Neural cell (in vitro differentiated cells): ENCODE data around the gene CLN6. TPM values are rescaled to one million over a fixed set of nuclear protein-coding genes. Genes with fewer than 3 reads are reported as not detected.

ENCODE experiments used
- H2AFZ ChIP-seq: fragments of 200-600, 300-800 bp; sonication (generic), shearing (Covaris generic); 2 replicates; pipeline ENCODE4 v1.6.0; 2014; ENCODE audit warnings: low read depth, mild to moderate bottlenecking, antibody characterized with exemption, low read length, moderate library complexity
- H3F3A ChIP-seq: fragments of 200-600 bp; shearing (Covaris generic); 2 replicates; pipeline ENCODE4 v1.6.1; 2016; ENCODE audit warnings: mild to moderate bottlenecking, moderate library complexity, mixed read lengths, antibody characterized with exemption, low read length; ENCODE audit not compliant: insufficient read depth, poor library complexity, severe bottlenecking
- H3K27ac ChIP-seq: fragments of 200-600, 300-800 bp; sonication (generic), shearing (Covaris generic); 2 replicates; pipeline ENCODE4 v1.5.1; 2014; ENCODE audit warnings: mild to moderate bottlenecking, low read length, moderate library complexity
- H3K27me3 ChIP-seq: fragments of 300-800, 200-600 bp; sonication (generic), shearing (Covaris generic); 2 replicates; pipeline ENCODE4 v1.6.0; 2014; ENCODE audit warnings: mild to moderate bottlenecking, low read depth, low read length, moderate library complexity; ENCODE audit not compliant: insufficient read depth
- H3K36me3 ChIP-seq: fragments of 300-800, 200-600 bp; sonication (generic), shearing (Covaris generic); 2 replicates; pipeline ENCODE4 v1.5.1; 2014; ENCODE audit warnings: mild to moderate bottlenecking, antibody characterized with exemption, low read length, moderate library complexity; ENCODE audit not compliant: insufficient read depth
- H3K4me2 ChIP-seq: fragments of 300-800, 200-600 bp; sonication (generic), shearing (Covaris generic); 2 replicates; pipeline ENCODE4 v1.6.0; 2014; ENCODE audit warnings: mild to moderate bottlenecking, low read length
- H3K4me3 ChIP-seq: fragments of 300-800, 200-600 bp; sonication (generic), shearing (Covaris generic); 2 replicates; pipeline ENCODE4 v1.5.1; 2014; ENCODE audit warnings: mild to moderate bottlenecking, low read length, moderate library complexity
- H3K79me2 ChIP-seq: fragments of 200-600 bp; shearing (Covaris generic); replicated peaks from 2 replicates; pipeline ENCODE4 v1.6.0; 2014; ENCODE audit warnings: mild to moderate bottlenecking, low read length, moderate library complexity; ENCODE audit not compliant: insufficient read depth
- H3K9ac ChIP-seq: fragments of 300-800, 200-600 bp; sonication (generic), shearing (Covaris generic); 2 replicates; pipeline ENCODE4 v1.6.1; 2016; ENCODE audit warnings: mild to moderate bottlenecking, low read length, mixed read lengths
- H3K9me2 ChIP-seq: fragments of 200-600 bp; shearing (Covaris generic); 2 replicates; pipeline ENCODE4 v1.6.1; 2016; ENCODE audit warnings: mild to moderate bottlenecking, low read length, mixed read lengths; ENCODE audit not compliant: insufficient read depth
- H3K9me3 ChIP-seq: fragments of 200-600, 300-800 bp; sonication (generic), shearing (Covaris generic); 2 replicates; pipeline ENCODE4 v1.6.1; 2016; ENCODE audit warnings: mild to moderate bottlenecking, mixed run types, low read length, moderate library complexity, mixed read lengths
- H4K20me1 ChIP-seq: fragments of 200-600 bp; shearing (Covaris generic); 2 replicates; pipeline ENCODE4 v1.6.1; 2016; ENCODE audit warnings: mild to moderate bottlenecking, mixed run types; ENCODE audit not compliant: insufficient read depth
- EP300 ChIP-seq: fragments of 450-650 bp; conservative IDR thresholded peaks from 2 replicates; pipeline ENCODE4 v1.6.1; 2014; ENCODE audit warnings: antibody characterized with exemption, mild to moderate bottlenecking, moderate library complexity; ENCODE audit not compliant: poor library complexity, severe bottlenecking
- EZH2 ChIP-seq: fragments of 200-600, 300-800 bp; shearing (Covaris generic), sonication (generic); IDR thresholded peaks from 2 replicates; pipeline ENCODE4 v1.6.1; 2014; ENCODE audit warnings: antibody characterized with exemption, low read length, borderline replicate concordance, mild to moderate bottlenecking; ENCODE audit not compliant: insufficient read depth, poor library complexity, severe bottlenecking
- MXI1 ChIP-seq: fragments of 450-650 bp; conservative IDR thresholded peaks from 2 replicates; pipeline ENCODE4 v1.6.1; 2014; ENCODE audit warnings: antibody characterized with exemption, mild to moderate bottlenecking; ENCODE audit not compliant: poor library complexity, severe bottlenecking
- POLR2AphosphoS5 ChIP-seq: IDR thresholded peaks from 2 replicates; pipeline ENCODE4 v1.6.1; 2012
- RAD21 ChIP-seq: fragments of 450-650 bp; conservative IDR thresholded peaks from 2 replicates; pipeline ENCODE4 v1.6.1; 2014; ENCODE audit warnings: antibody characterized with exemption, mild to moderate bottlenecking, moderate library complexity
- SMC3 ChIP-seq: fragments of 450-650 bp; conservative IDR thresholded peaks from 2 replicates; pipeline ENCODE4 v1.6.1; 2014; ENCODE audit warnings: antibody characterized with exemption, mild to moderate bottlenecking, moderate library complexity; ENCODE audit not compliant: poor library complexity
- TAF1 ChIP-seq: IDR thresholded peaks from 2 replicates; pipeline ENCODE4 v1.6.1; 2012; ENCODE audit warnings: low read depth
- polyA plus RNA-seq: library from polyadenylated mRNA; depleted of rRNA; stranded (reverse); fragments of >200 nt; gene quantifications from 2 replicates; pipeline ENCODE4 v1.2.3, GENCODE V29; 2014
- TF ChIP-seq, protein P1 (sequence below): fragments of 450-650 bp; IDR thresholded peaks from 2 replicates; pipeline ENCODE4 v1.5.1; 2014; ENCODE audit warnings: antibody characterized with exemption, mild to moderate bottlenecking, moderate library complexity; ENCODE audit not compliant: poor library complexity, severe bottlenecking
- TF ChIP-seq, protein P2 (sequence below): IDR thresholded peaks from 2 replicates; pipeline ENCODE4 v1.6.1; 2012; ENCODE audit warnings: borderline replicate concordance

CLN6 gene
- polyA plus RNA-seq, 1 donor from 2014 or later: 4.9 TPM

DNA sequence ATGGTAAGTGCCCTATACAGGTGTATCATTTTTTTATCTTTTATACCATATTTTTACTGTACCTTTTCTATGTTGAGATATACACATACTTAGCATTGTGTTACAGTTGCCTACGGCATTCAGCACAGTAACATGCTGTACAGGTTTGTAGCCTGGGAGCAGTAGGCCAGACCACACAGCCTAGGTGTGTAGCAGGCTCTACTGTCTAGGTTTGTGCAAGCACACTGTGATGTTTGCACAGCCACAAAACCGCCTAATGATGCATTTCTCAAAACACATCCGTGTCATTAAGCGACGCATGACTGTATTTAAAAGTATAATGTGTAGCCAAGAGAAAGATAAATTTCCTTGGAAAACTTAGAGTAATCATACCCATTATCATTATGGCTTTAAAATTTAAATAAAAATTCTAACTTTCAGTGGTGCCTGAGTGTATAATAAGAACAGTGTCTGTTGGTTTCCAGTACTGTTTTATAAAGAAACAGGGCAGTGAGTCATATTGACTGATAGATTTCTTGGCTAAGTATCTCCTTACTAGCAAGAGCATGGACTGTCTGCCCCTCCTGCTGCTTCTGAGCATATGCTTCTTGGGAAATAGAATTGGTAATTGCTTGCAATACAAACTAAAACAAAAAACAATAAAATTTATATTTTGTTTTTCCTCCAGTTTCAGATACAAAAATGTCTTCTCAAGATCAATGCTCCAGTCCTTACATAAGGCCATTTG lies 42.7 kb downstream of the CLN6 start:
- no peaks in the 10 kb centered on the region for H4K20me1 ChIP-seq
- H3K9me2 ChIP-seq: no peaks in the 10 kb centered on the region
- no peaks in the 10 kb centered on the region for H3K27me3 ChIP-seq
- no peaks in the 10 kb centered on the region for H3K9me3 ChIP-seq
- H3F3A ChIP-seq: no peaks in the 10 kb centered on the region
- peaks cover 7% of the 10 kb centered on the region for H3K36me3 ChIP-seq
- no peaks in the 10 kb centered on the region for H3K79me2 ChIP-seq
- no peak overlapping the region for H3K9ac ChIP-seq
- H2AFZ ChIP-seq: no peak overlapping the region
- TF ChIP-seq EP300 (no peak), EZH2 (no peak), TAF1 (no peak), SMC3 (no peak), POLR2AphosphoS5 (no peak), MXI1 (no peak), RAD21 (no peak)
- TF ChIP-seq, protein P1, sequence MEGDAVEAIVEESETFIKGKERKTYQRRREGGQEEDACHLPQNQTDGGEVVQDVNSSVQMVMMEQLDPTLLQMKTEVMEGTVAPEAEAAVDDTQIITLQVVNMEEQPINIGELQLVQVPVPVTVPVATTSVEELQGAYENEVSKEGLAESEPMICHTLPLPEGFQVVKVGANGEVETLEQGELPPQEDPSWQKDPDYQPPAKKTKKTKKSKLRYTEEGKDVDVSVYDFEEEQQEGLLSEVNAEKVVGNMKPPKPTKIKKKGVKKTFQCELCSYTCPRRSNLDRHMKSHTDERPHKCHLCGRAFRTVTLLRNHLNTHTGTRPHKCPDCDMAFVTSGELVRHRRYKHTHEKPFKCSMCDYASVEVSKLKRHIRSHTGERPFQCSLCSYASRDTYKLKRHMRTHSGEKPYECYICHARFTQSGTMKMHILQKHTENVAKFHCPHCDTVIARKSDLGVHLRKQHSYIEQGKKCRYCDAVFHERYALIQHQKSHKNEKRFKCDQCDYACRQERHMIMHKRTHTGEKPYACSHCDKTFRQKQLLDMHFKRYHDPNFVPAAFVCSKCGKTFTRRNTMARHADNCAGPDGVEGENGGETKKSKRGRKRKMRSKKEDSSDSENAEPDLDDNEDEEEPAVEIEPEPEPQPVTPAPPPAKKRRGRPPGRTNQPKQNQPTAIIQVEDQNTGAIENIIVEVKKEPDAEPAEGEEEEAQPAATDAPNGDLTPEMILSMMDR: no peak
- TF ChIP-seq, protein P2, sequence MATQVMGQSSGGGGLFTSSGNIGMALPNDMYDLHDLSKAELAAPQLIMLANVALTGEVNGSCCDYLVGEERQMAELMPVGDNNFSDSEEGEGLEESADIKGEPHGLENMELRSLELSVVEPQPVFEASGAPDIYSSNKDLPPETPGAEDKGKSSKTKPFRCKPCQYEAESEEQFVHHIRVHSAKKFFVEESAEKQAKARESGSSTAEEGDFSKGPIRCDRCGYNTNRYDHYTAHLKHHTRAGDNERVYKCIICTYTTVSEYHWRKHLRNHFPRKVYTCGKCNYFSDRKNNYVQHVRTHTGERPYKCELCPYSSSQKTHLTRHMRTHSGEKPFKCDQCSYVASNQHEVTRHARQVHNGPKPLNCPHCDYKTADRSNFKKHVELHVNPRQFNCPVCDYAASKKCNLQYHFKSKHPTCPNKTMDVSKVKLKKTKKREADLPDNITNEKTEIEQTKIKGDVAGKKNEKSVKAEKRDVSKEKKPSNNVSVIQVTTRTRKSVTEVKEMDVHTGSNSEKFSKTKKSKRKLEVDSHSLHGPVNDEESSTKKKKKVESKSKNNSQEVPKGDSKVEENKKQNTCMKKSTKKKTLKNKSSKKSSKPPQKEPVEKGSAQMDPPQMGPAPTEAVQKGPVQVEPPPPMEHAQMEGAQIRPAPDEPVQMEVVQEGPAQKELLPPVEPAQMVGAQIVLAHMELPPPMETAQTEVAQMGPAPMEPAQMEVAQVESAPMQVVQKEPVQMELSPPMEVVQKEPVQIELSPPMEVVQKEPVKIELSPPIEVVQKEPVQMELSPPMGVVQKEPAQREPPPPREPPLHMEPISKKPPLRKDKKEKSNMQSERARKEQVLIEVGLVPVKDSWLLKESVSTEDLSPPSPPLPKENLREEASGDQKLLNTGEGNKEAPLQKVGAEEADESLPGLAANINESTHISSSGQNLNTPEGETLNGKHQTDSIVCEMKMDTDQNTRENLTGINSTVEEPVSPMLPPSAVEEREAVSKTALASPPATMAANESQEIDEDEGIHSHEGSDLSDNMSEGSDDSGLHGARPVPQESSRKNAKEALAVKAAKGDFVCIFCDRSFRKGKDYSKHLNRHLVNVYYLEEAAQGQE: no peak
- H3K4me2 ChIP-seq: no peak overlapping the region
- H3K27ac ChIP-seq: no peak overlapping the region
- no peak overlapping the region for H3K4me3 ChIP-seq

GRCh38 chr15:68184616-68185480 lies 44.7 kb downstream of the CLN6 start:
- Histone ChIP-seq H3K4me3 (no peak overlapping the region), H3K9me3 (no peaks in the 10 kb centered on the region), H3K4me2 (no peak overlapping the region), H3K9me2 (no peaks in the 10 kb centered on the region), H3K36me3 (peaks cover 7% of the 10 kb centered on the region), H3K79me2 (no peaks in the 10 kb centered on the region), H3K9ac (no peak overlapping the region), H3K27me3 (no peaks in the 10 kb centered on the region), H2AFZ (no peak overlapping the region), H3K27ac (no peak overlapping the region), H4K20me1 (no peaks in the 10 kb centered on the region), H3F3A (no peaks in the 10 kb centered on the region)
- no peak for TF ChIP-seq MXI1
- TF ChIP-seq EZH2: no peak
- no peak for TF ChIP-seq RAD21
- TF ChIP-seq, protein P2: no peak
- TF ChIP-seq, protein P1: no peak
- no peak for TF ChIP-seq POLR2AphosphoS5
- TF ChIP-seq SMC3: no peak
- no peak for TF ChIP-seq TAF1
- no peak for TF ChIP-seq EP300
